ENCODE measurements around the gene BMAL1. TPM values are rescaled to one million over a fixed set of nuclear protein-coding genes. Genes with fewer than 3 reads are reported as not detected.

Gene BMAL1
- total RNA-seq, 1 donor from 2014 or later, result 7.7 TPM

DNA sequence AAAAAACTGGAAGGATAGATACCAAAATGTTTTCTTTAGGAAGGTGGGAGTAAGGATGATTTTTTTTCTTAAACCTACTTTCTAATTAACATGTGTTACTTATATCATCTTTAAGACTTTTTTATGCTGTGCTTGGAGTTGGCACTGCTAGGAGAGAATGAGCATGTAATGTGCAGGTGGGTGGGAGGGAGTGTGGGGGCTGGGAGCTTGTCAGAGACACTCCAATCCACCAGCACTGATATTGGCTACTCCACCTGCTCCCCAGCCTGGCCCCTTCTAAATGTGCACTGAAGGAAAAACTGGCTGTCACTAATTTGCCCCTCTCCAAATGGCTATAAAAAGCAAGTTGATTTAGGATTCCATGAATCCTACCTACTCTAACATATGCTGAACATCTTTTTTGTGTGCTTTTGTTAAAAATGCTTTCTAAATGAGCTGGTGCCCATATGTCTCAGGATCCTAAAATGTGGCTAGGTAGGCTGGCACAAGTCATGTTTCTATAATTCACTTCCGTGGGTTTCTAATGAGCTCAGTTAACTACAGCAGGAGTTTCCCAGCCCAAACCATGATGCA, 44.3 kb upstream of the BMAL1 start:
- H3K27ac Mint-ChIP-seq (ENCODE audit: unreplicated experiment), result no peak overlapping the region
- H3K27me3 Mint-ChIP-seq (ENCODE audit: unreplicated experiment), result no peaks in the 10 kb centered on the region
- TF ChIP-seq, protein P1, sequence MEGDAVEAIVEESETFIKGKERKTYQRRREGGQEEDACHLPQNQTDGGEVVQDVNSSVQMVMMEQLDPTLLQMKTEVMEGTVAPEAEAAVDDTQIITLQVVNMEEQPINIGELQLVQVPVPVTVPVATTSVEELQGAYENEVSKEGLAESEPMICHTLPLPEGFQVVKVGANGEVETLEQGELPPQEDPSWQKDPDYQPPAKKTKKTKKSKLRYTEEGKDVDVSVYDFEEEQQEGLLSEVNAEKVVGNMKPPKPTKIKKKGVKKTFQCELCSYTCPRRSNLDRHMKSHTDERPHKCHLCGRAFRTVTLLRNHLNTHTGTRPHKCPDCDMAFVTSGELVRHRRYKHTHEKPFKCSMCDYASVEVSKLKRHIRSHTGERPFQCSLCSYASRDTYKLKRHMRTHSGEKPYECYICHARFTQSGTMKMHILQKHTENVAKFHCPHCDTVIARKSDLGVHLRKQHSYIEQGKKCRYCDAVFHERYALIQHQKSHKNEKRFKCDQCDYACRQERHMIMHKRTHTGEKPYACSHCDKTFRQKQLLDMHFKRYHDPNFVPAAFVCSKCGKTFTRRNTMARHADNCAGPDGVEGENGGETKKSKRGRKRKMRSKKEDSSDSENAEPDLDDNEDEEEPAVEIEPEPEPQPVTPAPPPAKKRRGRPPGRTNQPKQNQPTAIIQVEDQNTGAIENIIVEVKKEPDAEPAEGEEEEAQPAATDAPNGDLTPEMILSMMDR (IDR thresholded peaks at IDR 0.05; ENCODE audit: unreplicated experiment), result no peak
- H3K36me3 Mint-ChIP-seq (ENCODE audit: low read depth, unreplicated experiment), result no peaks in the 10 kb centered on the region
- no peaks in the 10 kb centered on the region for H3K9me3 Mint-ChIP-seq (ENCODE audit: unreplicated experiment)
- no peak overlapping the region for H3K4me3 Mint-ChIP-seq (ENCODE audit: unreplicated experiment)
- no peak for DNase-seq (ENCODE audit: low spot score)
- H3K4me1 Mint-ChIP-seq (ENCODE audit: unreplicated experiment), result no peaks in the 10 kb centered on the region

DNA sequence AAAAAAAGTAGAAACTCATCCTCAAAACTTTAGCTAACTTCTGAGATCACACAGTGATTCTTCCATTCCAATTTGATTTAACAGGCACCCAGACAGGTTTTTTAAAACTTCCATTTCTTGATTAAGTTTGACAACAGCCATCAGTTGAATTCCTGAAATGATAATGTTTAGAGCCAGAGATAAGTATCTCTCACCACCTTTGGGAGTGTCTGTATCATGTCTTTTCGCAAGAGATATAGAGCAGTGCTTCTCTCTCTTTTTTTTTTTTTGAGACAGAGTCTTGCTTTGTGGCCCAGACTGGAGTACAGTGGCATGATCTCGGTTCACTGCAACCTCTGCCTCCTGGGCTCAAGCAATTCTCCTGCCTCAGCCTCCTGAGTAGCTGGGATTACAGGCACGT, 41.7 kb upstream of the BMAL1 start:
- no peaks in the 10 kb centered on the region for H3K36me3 Mint-ChIP-seq (ENCODE audit: low read depth, unreplicated experiment)
- H3K27me3 Mint-ChIP-seq (ENCODE audit: unreplicated experiment), result no peaks in the 10 kb centered on the region
- no peak overlapping the region for H3K4me3 Mint-ChIP-seq (ENCODE audit: unreplicated experiment)
- DNase-seq (ENCODE audit: low spot score), result no peak
- H3K27ac Mint-ChIP-seq (ENCODE audit: unreplicated experiment), result no peak overlapping the region
- H3K4me1 Mint-ChIP-seq (ENCODE audit: unreplicated experiment), result peaks cover 2% of the 10 kb centered on the region
- H3K9me3 Mint-ChIP-seq (ENCODE audit: unreplicated experiment), result no peaks in the 10 kb centered on the region
- TF ChIP-seq, protein P1 (IDR thresholded peaks at IDR 0.05; ENCODE audit: unreplicated experiment), result no peak

DNA sequence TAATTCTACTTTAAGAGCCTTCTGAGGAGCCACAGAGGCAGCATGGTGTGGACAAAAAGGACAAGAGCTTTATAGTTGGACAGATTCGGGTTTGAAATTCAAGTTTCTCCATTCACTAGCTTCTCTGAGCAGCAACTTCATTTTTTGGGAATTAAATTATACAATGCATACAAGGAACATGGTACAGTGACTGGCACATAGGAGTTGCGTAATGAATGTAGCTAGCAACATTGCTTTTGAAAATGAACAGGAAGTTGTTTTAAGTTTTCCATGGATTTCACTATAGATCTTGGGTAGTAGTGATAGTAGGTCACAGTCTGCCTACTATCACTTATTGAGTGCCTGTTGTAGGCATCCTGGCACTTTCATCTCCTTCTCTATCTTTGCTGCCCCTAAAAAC, 41.0 kb upstream of the BMAL1 start:
- Mint-ChIP-seq H3K27me3 (ENCODE audit: unreplicated experiment) (no peaks in the 10 kb centered on the region), H3K9me3 (ENCODE audit: unreplicated experiment) (no peaks in the 10 kb centered on the region), H3K4me3 (ENCODE audit: unreplicated experiment) (no peak overlapping the region), H3K36me3 (ENCODE audit: low read depth, unreplicated experiment) (no peaks in the 10 kb centered on the region), H3K27ac (ENCODE audit: unreplicated experiment) (no peak overlapping the region), H3K4me1 (ENCODE audit: unreplicated experiment) (peaks cover 2% of the 10 kb centered on the region)
- no peak for DNase-seq (ENCODE audit: low spot score)
- TF ChIP-seq, protein P1 (IDR thresholded peaks at IDR 0.05; ENCODE audit: unreplicated experiment), result no peak

DNA sequence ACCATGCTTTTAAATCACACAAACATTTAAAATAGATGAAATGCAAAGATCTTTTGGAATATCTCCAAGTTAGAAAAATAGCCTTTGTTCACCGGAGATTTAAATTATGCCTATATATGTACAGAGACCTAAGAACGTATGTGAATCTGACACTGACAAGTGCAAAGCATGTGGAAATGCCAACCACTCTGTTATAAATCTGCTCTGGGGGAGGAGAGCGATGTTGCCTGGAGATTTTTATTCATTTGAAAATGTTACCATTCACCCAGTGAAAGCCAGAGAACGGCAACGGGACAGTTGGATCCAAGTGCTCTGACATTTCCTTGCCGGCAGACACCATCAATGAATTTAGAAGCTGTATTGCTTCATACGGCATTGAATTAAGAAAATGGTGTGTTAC, 39.8 kb upstream of the BMAL1 start:
- H3K36me3 Mint-ChIP-seq (ENCODE audit: low read depth, unreplicated experiment), result no peaks in the 10 kb centered on the region
- no peak overlapping the region for H3K27ac Mint-ChIP-seq (ENCODE audit: unreplicated experiment)
- H3K4me3 Mint-ChIP-seq (ENCODE audit: unreplicated experiment), result no peak overlapping the region
- DNase-seq (ENCODE audit: low spot score), result no peak
- H3K9me3 Mint-ChIP-seq (ENCODE audit: unreplicated experiment), result no peaks in the 10 kb centered on the region
- no peaks in the 10 kb centered on the region for H3K27me3 Mint-ChIP-seq (ENCODE audit: unreplicated experiment)
- H3K4me1 Mint-ChIP-seq (ENCODE audit: unreplicated experiment), result peaks cover 2% of the 10 kb centered on the region
- TF ChIP-seq, protein P1 (IDR thresholded peaks at IDR 0.05; ENCODE audit: unreplicated experiment), result no peak

DNA sequence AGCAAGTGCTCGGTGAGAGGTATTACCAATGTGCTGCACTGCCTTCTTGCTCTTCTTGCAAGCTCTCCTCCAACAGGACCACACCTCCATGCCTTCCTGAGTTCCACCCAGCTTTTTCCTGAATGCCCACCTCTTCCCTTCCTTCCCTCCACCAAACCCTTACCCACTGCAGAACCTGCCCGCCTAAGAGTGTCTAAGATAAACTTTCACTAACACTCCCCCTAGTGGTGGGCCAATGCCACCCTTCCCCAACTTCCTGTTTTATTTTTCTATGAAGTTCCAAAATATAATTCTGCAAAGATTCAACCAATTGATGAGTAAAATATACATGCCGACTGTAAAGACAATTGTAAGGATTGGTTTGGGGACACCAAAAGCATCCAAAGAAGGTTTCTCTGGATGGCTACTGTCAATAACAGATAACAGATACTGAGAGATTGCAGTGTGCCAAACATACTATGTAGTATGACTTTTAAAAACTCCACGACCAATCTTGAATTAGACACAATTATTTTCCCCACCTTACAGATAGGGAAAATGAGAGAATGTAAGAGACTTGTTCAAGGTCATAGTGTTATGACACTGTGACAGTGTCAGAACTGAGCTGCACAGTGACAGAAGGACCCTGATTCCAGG, 38.6 kb upstream of the BMAL1 start:
- Mint-ChIP-seq H3K9me3 (ENCODE audit: unreplicated experiment) (no peaks in the 10 kb centered on the region), H3K27me3 (ENCODE audit: unreplicated experiment) (peaks cover 4% of the 10 kb centered on the region), H3K36me3 (ENCODE audit: low read depth, unreplicated experiment) (no peaks in the 10 kb centered on the region), H3K4me1 (ENCODE audit: unreplicated experiment) (peaks cover 2% of the 10 kb centered on the region), H3K4me3 (ENCODE audit: unreplicated experiment) (no peak overlapping the region), H3K27ac (ENCODE audit: unreplicated experiment) (no peak overlapping the region)
- TF ChIP-seq, protein P1 (IDR thresholded peaks at IDR 0.05; ENCODE audit: unreplicated experiment), result peak; percentile 90
- peak; percentile 48 for DNase-seq (ENCODE audit: low spot score)
